ENCODE measurements around the gene IL21R.
"Not testable (repeated sequence)": the region's sequence is repeated elsewhere in the genome, so short reads cannot be mapped to it uniquely, and the experiment has no call there.

The IL21R gene

GRCh38 chr16:27457605-27457900 is 55.6 kb downstream of the IL21R start:
- H3K27ac ChIP-seq, H3K4me3 ChIP-seq: not testable (repeated sequence)

GRCh38 chr16:27458258-27458657 is 56.3 kb downstream of the IL21R start:
- H3K27ac ChIP-seq: peak overlapping the region in 1 of 21 experiments; percentile 24
- H3K4me3 ChIP-seq: no peak overlapping the region

GRCh38 chr16:27458987-27459688 is 57.2 kb downstream of the IL21R start:
- H3K4me3 ChIP-seq: no peak overlapping the region
- H3K27ac ChIP-seq: peak overlapping the region in 1 of 21 experiments; percentile 24

- Histone ChIP-seq H3K4me3 (no peak overlapping the region), H3K27ac (peak overlapping the region in 3 of 21 experiments; percentile 34 to 48 (median 43))
Measured at GRCh38 chr16:27460213-27460612, 58.2 kb downstream of the IL21R start.

GRCh38 chr16:27460663-27461482 is 58.9 kb downstream of the IL21R start:
- Histone ChIP-seq H3K27ac (peak overlapping the region in 6 of 21 experiments; percentile 14 to 41 (median 17)), H3K4me3 (no peak overlapping the region)

- Histone ChIP-seq H3K4me3 (no peak overlapping the region), H3K27ac (peak overlapping the region in 4 of 21 experiments; percentile 14 to 41 (median 16))
Measured at GRCh38 chr16:27461483-27462171, 59.7 kb downstream of the IL21R start.

GRCh38 chr16:27462200-27462845 is 60.3 kb downstream of the IL21R start:
- H3K4me3 ChIP-seq: no peak overlapping the region
- peak overlapping the region in 4 of 21 experiments; percentile 5 to 85 (median 46) for H3K27ac ChIP-seq

GRCh38 chr16:27462846-27463682 is 61.1 kb downstream of the IL21R start:
- no peak overlapping the region for H3K4me3 ChIP-seq
- H3K27ac ChIP-seq: peak overlapping the region in 8 of 21 experiments; percentile 14 to 85 (median 67)

GRCh38 chr16:27463741-27464591 is 62.0 kb downstream of the IL21R start:
- peak overlapping the region in 11 of 21 experiments; percentile 13 to 85 (median 66) for H3K27ac ChIP-seq
- no peak overlapping the region for H3K4me3 ChIP-seq

- Histone ChIP-seq H3K27ac (peak overlapping the region in 9 of 21 experiments; percentile 13 to 85 (median 66)), H3K4me3 (no peak overlapping the region)
Measured at GRCh38 chr16:27464626-27465482, 62.9 kb downstream of the IL21R start.

- H3K4me3 ChIP-seq: no peak overlapping the region
- H3K27ac ChIP-seq: no peak overlapping the region
Measured at GRCh38 chr16:27465483-27465879, 63.5 kb downstream of the IL21R start.

GRCh38 chr16:27468941-27469531 is 67.1 kb downstream of the IL21R start:
- no peak overlapping the region for H3K27ac ChIP-seq
- H3K4me3 ChIP-seq: no peak overlapping the region

- H3K27ac ChIP-seq: peak overlapping the region in 3 of 21 experiments; percentile 11 to 42 (median 28)
Measured at GRCh38 chr16:27470567-27471431, 68.8 kb downstream of the IL21R start.

GRCh38 chr16:27471661-27472060 is 69.7 kb downstream of the IL21R start:
- no peak overlapping the region for H3K4me3 ChIP-seq
- no peak overlapping the region for H3K27ac ChIP-seq

More at GRCh38 chr16:27470567-27471431, 68.8 kb downstream of the IL21R start:
- H3K4me3 ChIP-seq: no peak overlapping the region

- no peak overlapping the region for H3K4me3 ChIP-seq
- no peak overlapping the region for H3K27ac ChIP-seq
Measured at GRCh38 chr16:27472091-27473020, 70.4 kb downstream of the IL21R start.
